Fibroblast of lung (primary cell): ENCODE data around the gene LAPTM5. TPM values are rescaled to one million over a fixed set of nuclear protein-coding genes. Genes with fewer than 3 reads are reported as not detected.
A peak's percentile ranks its signal among the peaks of the same experiment; 100 is the strongest.

Experiments
- DNase-seq, 2 donors: peaks; one replicate each; pipeline versions ENCODE4 v3.0.0 to v3.0.0-alpha.2; 2010; ENCODE audit warnings: low read depth in 2 of 2
- H2AFZ ChIP-seq: 2 replicates; pipeline ENCODE4 v1.5.1; 2012; ENCODE audit warnings: low read length, control low read depth, inconsistent platforms
- H3K27ac ChIP-seq: 2 replicates; pipeline ENCODE4 v1.5.1; 2011; ENCODE audit warnings: low read length, control low read depth; ENCODE audit not compliant: insufficient read depth
- H3K27me3 ChIP-seq: 2 replicates; pipeline ENCODE4 v1.5.1; 2011; ENCODE audit warnings: mild to moderate bottlenecking, low read length; ENCODE audit not compliant: control insufficient read depth, insufficient read depth
- H3K36me3 ChIP-seq: 2 replicates; pipeline ENCODE4 v1.5.1; 2011; ENCODE audit warnings: low read length; ENCODE audit not compliant: control insufficient read depth, insufficient read depth
- H3K4me1 ChIP-seq: 2 replicates; pipeline ENCODE4 v1.5.1; 2011; ENCODE audit warnings: low read length; ENCODE audit not compliant: control insufficient read depth, insufficient read depth; ENCODE audit errors: extremely low read depth
- H3K4me2 ChIP-seq: 2 replicates; pipeline ENCODE4 v1.5.1; 2011; ENCODE audit warnings: low read length, control low read depth; ENCODE audit not compliant: insufficient read depth; ENCODE audit errors: extremely low read depth
- H3K4me3 ChIP-seq, 4 experiments: fragments of 200-600 bp in 1 of 4; sonication (generic) in 1 of 4; replicated peaks in 1 of 4; 2 replicates each; pipeline ENCODE4 v1.5.1; 2011 to 2016; ENCODE audit warnings: low read length in 4 of 4, low read depth in 3 of 4, mild to moderate bottlenecking in 3 of 4, control low read depth in 2 of 4, inconsistent platforms in 1 of 4, mixed read lengths in 1 of 4; ENCODE audit not compliant: insufficient read depth in 1 of 4; ENCODE audit errors: control extremely low read depth in 1 of 4
- H3K79me2 ChIP-seq: 2 replicates; pipeline ENCODE4 v1.5.1; 2012; ENCODE audit warnings: mild to moderate bottlenecking, low read length, inconsistent platforms; ENCODE audit not compliant: control insufficient read depth, insufficient read depth
- H3K9ac ChIP-seq: 2 replicates; pipeline ENCODE4 v1.5.1; 2011; ENCODE audit warnings: mild to moderate bottlenecking, low read length, control low read depth; ENCODE audit not compliant: insufficient read depth
- H3K9me3 ChIP-seq: 2 replicates; pipeline ENCODE4 v1.5.1; 2012; ENCODE audit warnings: low read depth, low read length; ENCODE audit not compliant: control insufficient read depth, insufficient read depth
- H4K20me1 ChIP-seq: 2 replicates; pipeline ENCODE4 v1.5.1; 2011; ENCODE audit warnings: low read length; ENCODE audit not compliant: control insufficient read depth, insufficient read depth; ENCODE audit errors: extremely low read depth
- EZH2 ChIP-seq: IDR thresholded peaks from 2 replicates; pipeline ENCODE4 v1.5.1; 2012; ENCODE audit warnings: low read length, control low read depth, mild to moderate bottlenecking; ENCODE audit errors: missing control alignments
- polyA plus RNA-seq, 2 donors: library from polyadenylated mRNA; depleted of rRNA in 1 of 2; stranded (reverse) in 1 of 2; unstranded in 1 of 2; fragments of >200 nt; gene quantifications; 2 replicates each; pipeline ENCODE4 v1.2.1, GENCODE V29; 2011 to 2012; ENCODE audit warnings: missing spikeins in 1 of 2
- total RNA-seq: library from RNA; depleted of rRNA; stranded (reverse); fragments of >200 nt; gene quantifications from 2 replicates; pipeline ENCODE4 v1.2.1, GENCODE V29; 2014
- TF ChIP-seq, protein P1 (sequence below), 2 donors: IDR thresholded peaks in 1 of 2; conservative IDR thresholded peaks in 1 of 2; 1 replicate in 1 of 2; 2 replicates in 1 of 2; pipeline ENCODE4 v1.5.1; 2011 to 2012; ENCODE audit warnings: low read length in 2 of 2, control low read depth in 1 of 2, inconsistent platforms in 1 of 2, low read depth in 1 of 2, mild to moderate bottlenecking in 1 of 2

The LAPTM5 gene
- total and polyA plus RNA-seq, 2 donors (not counting 1 experiment from before 2014, with no cell fraction given): under 0.01 to 0.32 TPM

- TF ChIP-seq EZH2: no peak
- TF ChIP-seq, protein P1, sequence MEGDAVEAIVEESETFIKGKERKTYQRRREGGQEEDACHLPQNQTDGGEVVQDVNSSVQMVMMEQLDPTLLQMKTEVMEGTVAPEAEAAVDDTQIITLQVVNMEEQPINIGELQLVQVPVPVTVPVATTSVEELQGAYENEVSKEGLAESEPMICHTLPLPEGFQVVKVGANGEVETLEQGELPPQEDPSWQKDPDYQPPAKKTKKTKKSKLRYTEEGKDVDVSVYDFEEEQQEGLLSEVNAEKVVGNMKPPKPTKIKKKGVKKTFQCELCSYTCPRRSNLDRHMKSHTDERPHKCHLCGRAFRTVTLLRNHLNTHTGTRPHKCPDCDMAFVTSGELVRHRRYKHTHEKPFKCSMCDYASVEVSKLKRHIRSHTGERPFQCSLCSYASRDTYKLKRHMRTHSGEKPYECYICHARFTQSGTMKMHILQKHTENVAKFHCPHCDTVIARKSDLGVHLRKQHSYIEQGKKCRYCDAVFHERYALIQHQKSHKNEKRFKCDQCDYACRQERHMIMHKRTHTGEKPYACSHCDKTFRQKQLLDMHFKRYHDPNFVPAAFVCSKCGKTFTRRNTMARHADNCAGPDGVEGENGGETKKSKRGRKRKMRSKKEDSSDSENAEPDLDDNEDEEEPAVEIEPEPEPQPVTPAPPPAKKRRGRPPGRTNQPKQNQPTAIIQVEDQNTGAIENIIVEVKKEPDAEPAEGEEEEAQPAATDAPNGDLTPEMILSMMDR (conservative IDR thresholded peaks at IDR 0.05 in 1 of 2, IDR thresholded peaks at IDR 0.05 in 1 of 2; ENCODE audit: low read depth in 1 of 2, low read length in 2 of 2): no peak
- peaks cover 5% of the 10 kb centered on the region for H3K27me3 ChIP-seq
- no peak overlapping the region for H3K4me2 ChIP-seq
- no peak overlapping the region for H2AFZ ChIP-seq
- H3K4me3 ChIP-seq: no peak overlapping the region
- no peak overlapping the region for H3K9ac ChIP-seq
- H3K36me3 ChIP-seq: no peaks in the 10 kb centered on the region
- H3K4me1 ChIP-seq: peaks cover 2% of the 10 kb centered on the region
- H3K79me2 ChIP-seq: no peaks in the 10 kb centered on the region
- no peaks in the 10 kb centered on the region for H3K9me3 ChIP-seq
- no peak for DNase-seq
- H4K20me1 ChIP-seq: no peaks in the 10 kb centered on the region
- H3K27ac ChIP-seq: no peak overlapping the region
These were observed 43.0 kb downstream of the LAPTM5 start for GRCh38 chr1:30714536-30715090.

GRCh38 chr1:30714025-30714424 lies 43.5 kb downstream of the LAPTM5 start:
- no peaks in the 10 kb centered on the region for H4K20me1 ChIP-seq
- H3K4me3 ChIP-seq: no peak overlapping the region
- no peak overlapping the region for H2AFZ ChIP-seq
- TF ChIP-seq, protein P1 (conservative IDR thresholded peaks at IDR 0.05 in 1 of 2, IDR thresholded peaks at IDR 0.05 in 1 of 2; ENCODE audit: low read depth in 1 of 2, low read length in 2 of 2): no peak
- TF ChIP-seq EZH2: no peak
- no peak overlapping the region for H3K4me2 ChIP-seq
- H3K9me3 ChIP-seq: no peaks in the 10 kb centered on the region
- H3K9ac ChIP-seq: no peak overlapping the region
- peaks cover 5% of the 10 kb centered on the region for H3K27me3 ChIP-seq
- no peaks in the 10 kb centered on the region for H3K79me2 ChIP-seq
- DNase-seq: no peak
- no peak overlapping the region for H3K27ac ChIP-seq
- H3K36me3 ChIP-seq: no peaks in the 10 kb centered on the region
- H3K4me1 ChIP-seq: no peaks in the 10 kb centered on the region

DNA sequence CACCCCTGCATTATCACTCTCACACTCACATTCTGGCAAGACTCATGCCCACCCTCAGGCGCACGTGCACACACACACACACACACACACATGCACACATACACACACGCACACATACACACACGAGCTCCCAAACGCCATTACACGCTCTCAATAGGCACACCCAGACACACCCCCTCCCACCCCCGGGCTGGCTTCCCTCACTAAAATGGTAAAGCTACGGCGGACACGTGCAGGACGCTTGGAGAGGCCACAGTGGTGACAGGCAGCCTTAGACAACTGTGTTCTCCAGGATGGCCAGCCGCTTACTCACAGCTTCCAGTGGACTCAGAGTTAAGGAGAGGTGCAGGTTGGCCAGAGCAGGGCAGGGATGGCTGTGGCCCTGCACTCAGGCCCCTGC lies 44.3 kb downstream of the LAPTM5 start:
- peak; percentile 19 to 33 for DNase-seq
- no peaks in the 10 kb centered on the region for H3K79me2 ChIP-seq
- H3K27ac ChIP-seq: no peak overlapping the region
- no peaks in the 10 kb centered on the region for H3K9me3 ChIP-seq
- H3K27me3 ChIP-seq: peaks cover 5% of the 10 kb centered on the region
- no peaks in the 10 kb centered on the region for H3K36me3 ChIP-seq
- H4K20me1 ChIP-seq: no peaks in the 10 kb centered on the region
- TF ChIP-seq EZH2: no peak
- TF ChIP-seq, protein P1 (conservative IDR thresholded peaks at IDR 0.05 in 1 of 2, IDR thresholded peaks at IDR 0.05 in 1 of 2; ENCODE audit: low read depth in 1 of 2, low read length in 2 of 2): no peak
- no peak overlapping the region for H3K4me2 ChIP-seq
- H3K4me1 ChIP-seq: no peaks in the 10 kb centered on the region
- no peak overlapping the region for H3K4me3 ChIP-seq
- H3K9ac ChIP-seq: no peak overlapping the region
- H2AFZ ChIP-seq: no peak overlapping the region
